Activated CD8-positive, alpha-beta memory T cell treated with anti-CD3 and anti-CD28 coated beads for 1 hour (primary cell): Measurements from ENCODE around the gene CENPP.

Source experiments
- DNase-seq, 2 donors: peaks; one replicate each; pipeline ENCODE4 v3.0.0-alpha.2; 2020; ENCODE audit warnings: low read depth in 1 of 2; ENCODE audit errors: extremely low read depth in 1 of 2

The CENPP gene

DNA sequence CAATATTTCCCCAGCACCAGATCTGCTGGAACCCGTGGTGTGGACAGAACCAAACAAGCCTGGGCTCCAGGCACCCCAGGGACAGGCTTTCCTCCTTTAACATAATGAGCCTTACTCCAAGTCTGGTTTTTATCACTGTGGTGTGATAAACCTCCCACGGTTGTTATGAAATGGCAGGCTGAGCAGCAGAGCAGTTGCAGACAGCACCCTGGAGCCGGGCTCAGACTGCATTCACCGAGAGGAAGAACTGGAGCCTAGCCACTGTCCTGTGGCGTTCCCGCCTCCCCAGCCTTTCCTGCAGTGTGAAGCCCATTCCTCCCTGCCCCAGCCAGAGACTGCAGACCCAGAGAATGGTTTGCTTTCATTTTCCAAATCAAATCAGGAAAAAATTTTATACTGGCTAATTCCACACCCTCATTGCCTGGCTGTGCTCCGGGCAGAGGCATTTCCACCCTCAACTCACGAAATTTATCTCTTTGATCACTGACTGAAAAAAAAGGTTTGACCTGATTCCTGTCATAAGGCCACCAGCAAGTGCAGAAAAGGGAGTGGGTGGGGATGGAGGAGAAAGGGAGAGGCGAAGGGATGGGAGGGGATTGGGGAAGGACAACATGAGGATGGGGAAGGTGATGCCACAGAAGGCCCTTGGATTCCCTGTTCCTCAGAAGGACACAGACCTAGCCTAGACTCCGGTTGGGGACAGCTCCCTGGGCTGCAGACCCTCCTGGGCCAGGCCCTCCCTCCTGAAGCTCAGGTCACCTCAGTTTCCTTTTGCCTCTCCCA, 325.3 kb downstream of the CENPP start:
- DNase-seq = no peak

DNA sequence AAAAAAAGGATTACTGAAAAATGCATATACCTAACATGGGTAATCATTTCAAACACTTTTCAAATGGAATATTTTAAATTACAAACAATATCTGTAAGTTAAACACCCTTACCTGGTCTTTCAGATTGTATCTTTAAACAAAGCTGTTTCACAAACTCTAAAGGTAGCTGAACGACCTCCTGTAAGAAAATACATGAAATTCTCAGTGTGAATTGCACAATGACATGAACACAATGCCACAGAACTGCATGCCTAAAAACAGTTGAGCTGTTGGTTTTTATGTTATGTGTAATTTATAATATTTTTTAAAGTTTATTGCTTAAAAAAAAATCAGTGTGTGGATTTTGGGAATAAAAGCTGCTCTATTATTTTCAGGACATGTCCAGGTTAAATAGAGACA, 326.7 kb downstream of the CENPP start:
- DNase-seq = no peak

DNA sequence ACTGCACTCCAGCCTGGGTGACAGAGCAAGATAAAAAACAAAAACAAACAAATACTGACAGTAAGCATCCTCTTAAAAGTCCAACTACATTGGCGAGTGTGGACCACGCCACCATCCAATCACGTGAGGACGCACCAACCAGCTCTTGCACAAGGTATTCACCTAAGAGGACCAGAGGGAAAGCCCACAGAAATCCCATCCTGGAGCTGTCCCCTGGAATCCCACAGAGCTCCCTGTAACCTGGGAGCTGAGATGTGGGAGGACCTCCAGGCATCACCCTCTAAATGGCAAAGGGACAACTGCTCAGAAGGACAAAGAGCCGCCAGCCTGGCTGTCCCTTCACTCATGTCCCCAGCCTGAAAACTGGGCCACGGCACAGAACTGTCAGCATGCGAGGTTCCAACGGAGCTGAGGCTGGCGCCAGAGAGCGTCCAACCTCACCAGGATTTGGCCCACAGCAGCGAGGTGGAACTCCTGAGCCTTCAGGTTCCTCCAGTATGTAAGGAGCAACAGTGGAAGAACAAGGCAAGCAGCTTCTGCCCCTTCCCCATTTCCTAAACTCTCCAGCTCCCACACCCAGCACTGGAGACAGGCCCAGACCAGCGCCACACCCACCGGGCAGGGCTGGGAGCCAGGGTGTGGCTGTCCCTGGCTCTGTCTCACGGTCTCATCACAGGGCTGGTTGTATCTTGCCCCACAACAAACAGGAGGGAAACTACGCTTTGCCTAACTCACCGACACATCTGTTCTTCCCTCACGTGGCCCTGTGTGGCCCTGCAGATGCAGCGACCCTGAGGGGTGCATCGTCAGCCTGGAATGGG, 328.9 kb downstream of the CENPP start:
- DNase-seq = no peak

DNA sequence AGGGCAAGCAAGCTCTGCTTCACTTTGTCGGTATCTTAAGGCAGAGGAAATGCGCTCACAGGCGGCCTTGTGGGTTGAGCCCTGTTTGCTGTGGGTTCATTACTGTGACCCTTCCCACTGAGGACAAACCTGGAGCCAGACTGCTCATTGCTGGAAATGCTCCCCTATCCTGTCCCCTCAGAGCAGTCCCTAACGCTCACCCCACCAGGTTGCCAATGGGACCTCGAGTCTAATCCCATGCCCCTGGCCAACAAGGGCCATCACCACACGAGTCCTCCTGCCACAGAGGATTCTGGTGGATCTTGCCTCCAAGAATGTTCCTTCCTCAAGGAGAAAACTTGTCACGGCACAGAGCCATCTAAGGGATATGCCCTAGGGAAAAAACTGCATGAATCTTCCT, 329.6 kb downstream of the CENPP start:
- no peak for DNase-seq

DNA sequence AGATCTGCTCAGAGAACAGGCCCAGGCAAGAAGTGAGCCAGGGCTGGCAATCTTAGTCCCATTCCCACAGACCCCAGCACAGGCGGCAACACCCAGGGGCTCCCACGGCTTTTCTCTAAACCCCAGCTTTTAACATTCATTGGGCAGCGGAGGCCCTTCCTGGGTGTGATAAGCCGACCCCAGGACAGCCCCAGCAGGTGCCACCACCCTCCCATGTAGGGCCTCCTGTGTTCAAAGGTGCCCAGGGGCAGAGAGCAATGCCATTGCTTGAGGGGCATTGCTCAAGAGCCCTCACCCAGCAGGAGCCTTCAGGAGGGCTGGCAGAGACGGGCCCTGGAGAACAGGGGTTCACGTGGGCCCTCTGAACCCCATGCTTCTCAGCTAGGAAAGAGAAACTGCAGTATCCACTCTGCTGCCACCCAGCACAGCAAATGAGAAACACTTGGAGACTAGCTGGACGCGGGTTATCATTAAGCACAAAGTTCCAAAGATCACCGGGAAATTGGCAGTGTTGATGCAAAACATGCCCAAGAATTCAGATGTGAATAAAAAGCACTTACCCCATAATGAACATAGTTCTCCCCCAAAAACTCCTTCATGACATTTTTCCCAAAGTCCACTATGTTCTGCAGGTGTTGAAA, 330.3 kb downstream of the CENPP start:
- no peak for DNase-seq

DNA sequence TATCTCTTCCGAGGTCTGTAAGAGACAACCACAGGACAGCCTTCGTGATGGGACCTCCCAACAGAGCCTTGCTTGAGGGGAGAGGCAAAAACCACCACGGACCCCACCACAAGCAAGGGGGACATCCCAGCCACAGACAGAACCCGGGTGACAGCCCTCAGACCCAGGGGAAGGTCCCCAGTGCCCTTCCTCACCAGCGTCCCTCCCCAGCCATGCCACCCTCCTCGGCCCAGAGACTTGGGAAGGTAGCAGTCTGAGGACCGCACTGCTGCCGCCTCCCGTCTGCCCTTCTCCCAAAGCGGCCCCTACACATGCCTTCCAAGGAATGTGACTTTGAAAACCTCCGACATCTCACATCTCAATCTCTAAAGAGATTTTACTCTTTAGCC, 330.8 kb downstream of the CENPP start:
- DNase-seq = no peak

DNA sequence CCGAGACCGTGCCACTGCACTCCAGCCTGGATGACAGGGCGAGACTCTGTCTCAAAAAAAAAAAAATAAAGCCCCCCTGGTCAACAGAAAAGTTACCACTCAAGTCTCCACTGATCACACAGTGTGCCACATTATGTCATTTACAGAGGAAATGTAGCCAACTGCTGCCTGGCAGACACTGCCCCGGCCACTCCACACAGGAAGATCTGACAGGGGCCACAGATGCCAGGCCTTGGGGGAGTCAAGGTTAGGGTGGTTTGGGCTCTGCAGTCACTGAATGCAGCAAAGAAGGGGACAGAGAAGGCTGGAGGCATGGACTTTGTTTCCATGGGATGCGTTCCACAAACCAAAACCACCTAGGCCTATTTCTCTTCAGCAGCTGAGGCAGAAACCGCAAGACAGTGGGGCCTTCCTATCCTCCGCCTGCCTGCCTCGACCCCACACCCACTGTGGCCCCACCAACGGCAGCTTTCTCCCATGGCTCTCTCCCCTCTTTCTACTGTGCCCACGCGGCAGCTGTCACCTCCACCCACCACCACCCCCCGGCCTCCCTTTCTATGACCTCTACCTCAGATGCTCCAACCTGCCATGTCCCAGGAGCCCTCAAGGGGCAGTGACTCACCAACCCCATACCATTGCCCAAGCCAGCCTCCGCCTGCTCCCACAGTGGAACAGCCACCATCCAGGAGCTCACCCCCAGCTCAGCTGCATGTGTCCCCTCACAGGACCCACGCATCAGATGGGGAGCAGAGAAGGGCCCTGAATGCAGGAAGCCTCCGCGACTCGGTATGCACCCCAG, 331.7 kb downstream of the CENPP start:
- DNase-seq = no peak

DNA sequence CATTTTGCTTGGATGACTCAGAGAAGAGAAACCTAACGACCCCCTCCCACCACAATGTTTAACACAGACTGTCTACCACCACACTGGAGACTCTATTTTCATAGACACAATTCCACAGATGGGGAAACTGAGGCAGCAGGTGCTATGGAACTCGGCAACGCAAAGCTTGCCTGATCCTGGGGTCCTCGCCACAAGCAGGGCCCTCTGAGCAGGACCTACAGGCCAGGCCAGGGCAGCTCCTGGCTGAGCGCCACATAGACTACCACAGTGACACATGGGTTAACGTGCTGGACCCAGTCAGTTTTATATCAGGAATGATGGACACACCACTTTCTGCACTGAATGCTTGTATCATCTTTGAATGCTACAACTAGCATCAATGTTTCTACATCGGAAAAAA, 332.4 kb downstream of the CENPP start:
- no peak for DNase-seq

DNA sequence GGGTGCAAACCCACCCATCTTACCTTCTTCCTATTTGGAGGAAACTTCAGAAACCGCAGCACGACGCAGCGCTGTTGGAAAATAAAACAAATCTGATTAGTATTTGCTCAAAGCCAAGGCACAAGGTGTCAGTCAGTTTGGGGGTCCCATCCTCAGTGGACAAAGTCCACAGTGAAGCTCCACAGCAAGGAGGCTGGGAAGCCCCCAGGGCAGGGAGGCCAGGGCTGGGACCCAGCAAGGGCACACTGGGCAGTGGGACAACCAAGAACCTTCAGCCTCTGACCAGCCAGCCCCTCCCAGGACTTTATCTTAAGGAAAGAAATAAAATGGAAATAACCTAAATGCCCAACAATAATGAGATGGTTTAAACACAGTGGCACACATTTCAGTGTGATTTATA, 332.9 kb downstream of the CENPP start:
- no peak for DNase-seq

DNA sequence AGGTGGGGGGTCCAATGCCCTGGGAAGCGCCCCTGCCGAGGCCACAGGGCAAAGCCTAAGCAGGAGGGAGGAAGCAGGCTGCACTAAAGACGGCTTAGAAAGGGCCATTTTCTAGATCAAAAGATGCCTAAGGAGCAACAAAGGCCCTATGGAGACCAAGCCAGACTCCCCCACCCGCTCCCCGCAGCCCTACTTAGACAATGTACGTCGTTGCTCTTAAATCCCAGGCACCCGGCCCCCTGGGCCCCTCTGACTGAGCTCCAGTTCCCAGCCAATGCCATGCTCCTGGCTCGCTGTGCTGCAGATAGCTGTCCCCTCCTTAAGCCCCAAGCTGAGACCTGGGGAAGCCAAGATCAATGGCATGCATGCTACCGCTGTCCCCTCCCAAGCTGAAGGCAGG, 333.8 kb downstream of the CENPP start:
- no peak for DNase-seq

DNA sequence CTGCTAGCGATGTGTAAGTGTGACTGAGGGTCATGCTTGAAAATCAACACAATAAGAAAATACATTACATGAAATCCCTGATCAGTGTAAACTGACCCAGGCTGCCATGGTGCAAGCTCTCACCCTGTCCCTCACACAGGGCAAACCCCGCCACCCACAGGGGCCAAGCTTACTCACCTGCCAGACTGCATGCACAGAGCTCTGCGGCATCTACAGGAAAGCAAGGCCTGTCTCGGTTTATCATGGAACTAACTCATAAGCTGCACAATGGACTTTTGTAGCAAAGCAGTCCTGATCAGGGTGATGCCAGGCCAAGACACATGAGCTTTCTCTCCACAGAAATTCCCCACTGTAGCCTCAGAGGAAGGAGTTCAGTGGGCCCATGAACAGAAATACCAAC, 334.5 kb downstream of the CENPP start:
- no peak for DNase-seq

DNA sequence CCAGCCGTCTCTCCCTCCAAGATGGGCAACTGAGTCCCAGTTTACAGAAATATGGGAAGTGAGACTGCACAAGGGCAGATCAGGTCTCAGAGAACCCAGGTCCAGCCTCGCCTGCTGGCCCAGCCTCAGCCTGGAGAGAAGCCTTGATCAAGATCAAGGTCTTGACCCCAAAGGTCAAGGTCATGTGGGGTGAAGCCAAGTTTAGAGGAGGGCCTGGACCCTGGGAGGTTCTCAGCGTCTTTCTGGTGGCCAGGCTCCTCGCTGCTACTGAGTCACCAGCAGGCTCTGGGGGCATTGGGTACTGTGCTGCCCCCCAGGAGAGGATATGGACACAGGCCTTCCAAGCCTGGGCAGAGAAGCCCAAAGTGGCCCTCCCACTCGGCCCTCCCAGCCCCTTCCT, 335.4 kb downstream of the CENPP start:
- DNase-seq = no peak

DNA sequence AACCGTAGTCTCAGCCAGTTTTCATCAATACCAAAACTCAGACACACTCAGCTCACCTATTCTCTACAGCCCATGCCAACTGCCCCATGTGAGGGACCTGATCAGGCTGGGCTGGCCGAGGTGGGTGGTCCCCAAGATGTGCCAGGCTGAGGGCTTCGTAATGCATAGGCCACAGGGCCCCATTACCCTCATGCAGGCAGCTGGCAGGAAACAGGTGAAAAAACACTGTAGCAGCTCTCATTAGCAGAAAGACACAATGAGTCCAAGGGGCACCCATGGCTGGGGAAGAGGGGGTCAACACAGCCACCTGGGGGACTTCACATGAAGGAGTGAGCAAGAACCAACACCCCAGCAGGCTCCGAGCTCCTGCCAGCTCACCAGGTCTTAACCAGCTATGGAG, 336.0 kb downstream of the CENPP start:
- DNase-seq = no peak

DNA sequence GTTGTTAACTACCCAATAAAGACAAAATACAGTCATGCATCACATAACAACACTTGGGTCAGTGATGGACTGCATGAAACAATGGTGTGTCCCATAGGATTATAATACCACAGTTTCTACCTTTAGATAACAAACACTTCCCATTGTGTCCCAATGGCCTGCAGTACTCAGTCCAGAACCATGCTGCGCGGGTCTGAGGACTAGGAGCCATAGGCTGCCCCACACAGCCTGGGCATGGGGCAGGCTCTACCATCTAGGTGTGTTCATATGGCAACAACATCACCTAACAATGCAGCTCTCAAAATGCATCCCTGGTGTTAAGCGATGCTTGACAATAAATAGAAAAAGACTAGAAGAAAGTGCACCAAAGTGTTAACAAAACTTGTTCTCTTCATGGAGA, 337.4 kb downstream of the CENPP start:
- DNase-seq = no peak

DNA sequence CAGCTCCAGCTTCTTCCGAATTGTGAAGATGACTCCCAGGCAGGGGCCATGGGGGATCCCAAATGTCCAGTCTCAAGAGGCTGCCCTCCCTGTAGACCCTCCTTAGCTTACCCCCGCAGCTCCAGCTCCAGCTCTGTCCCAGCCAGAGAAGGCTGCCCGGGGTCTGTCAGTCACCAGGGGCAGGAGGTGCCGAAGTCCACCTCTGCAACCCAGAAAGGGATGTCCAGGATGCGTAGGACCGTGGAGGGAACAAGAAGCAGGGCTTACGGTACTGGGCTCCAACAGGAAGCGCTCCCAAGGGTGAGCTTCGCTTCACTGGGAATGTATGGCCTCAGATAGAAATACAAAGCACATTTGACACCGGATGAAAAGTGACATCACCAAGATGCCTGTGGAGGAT, 338.2 kb downstream of the CENPP start:
- no peak for DNase-seq

DNA sequence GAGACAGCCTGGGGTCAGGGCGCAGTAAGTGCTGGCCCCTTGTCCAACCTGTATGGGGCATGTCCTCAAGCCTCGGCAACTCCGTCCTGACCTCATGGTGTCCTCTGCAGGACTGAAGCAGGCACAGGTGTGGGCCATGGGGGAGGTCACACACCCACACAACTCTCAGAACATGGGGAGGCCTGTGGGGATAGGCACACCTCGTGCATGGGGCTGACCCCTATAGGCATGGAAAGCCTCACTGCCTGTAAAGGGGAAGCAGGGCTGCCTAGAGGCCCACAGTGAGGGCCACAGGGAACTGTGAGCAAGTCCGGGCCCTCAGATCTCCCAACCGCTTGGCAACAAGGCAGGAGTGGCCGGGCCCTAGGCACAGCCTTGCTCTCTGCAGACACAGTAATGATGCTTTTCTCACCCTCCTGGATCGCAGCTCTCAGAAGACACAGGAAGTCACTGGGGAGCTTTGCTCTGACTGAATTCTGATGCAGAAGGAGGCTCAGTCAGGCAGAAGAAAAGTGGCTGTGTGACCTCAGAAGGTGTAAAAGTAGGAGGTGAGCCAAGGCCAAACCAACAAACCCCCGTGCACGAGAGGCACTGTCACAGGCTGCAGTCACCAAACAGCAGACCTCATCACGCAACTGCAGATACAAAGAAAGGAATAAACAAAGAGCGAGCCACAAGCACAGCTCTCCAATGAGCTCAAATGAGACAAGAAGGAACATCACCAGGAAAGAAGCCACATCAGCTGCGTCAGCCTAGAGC, 338.8 kb downstream of the CENPP start:
- peak in 1 of 2 donors; percentile 6 for DNase-seq

DNA sequence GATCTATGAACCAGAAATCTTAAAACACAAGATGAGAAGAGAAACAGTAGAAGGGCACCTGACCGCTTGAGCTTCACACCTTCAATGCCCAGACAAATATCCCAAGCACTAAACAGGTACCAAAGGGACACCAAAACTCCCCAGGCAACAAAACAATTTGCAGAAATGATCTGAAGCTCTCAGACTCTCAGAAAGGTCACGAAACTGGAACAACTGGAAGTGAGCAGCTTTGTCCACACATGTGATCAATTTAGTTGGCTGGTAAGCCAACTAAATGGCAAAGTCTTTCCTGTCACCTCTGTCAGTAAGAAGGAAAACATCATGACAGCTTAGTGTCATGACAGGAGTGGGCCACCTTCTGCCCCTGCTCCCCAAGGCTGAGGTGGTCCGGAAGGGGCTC, 340.1 kb downstream of the CENPP start:
- no peak for DNase-seq

DNA sequence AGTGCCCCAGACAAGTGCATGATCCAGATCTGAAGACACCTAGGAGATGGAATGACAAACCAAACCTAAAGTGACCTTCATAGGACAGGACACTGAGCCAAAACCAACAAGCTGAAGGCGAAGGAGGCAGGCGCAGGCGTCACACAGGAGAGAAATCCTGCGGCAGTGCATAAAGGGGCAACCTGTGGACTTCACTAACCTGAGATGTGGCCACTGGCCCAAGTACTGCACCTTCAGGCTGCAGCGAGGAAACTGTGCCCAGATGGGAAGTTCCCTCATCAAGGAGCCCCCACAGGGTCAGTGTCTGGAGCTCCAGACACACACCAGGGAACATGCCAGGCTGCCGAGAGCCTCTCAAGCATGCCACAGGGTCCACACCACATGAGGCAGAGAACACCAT, 340.5 kb downstream of the CENPP start:
- no peak for DNase-seq

DNA sequence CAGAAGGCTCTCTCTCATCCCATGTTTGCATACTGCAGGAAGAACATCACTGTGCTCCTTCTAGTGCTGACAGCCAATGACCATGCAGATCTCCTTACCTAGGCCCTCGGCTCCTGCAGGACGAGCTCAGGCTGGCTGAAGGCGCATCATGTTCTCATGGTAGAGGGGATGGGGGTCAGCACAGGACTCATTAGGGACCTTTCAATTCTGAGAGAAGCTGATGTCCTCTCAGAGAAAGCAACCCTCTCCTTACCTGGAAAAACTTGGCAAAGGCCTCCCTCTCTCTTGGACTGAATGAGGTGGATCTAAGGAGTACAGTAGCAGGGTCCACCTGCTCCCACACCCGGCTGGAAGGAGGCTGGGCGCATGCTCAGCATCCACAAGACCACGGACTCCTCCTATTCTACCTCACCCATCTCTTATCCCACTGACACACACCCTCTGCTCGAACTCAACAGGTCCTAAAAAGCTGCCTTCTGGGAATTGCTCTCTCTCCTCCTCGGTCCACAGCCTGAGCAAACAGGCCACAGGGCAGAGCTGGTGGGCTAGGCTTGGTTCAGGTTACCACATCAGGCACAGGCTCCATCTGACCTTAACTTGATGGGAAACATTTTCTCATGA, 341.3 kb downstream of the CENPP start:
- DNase-seq = no peak
